Measurements from ENCODE around the gene KIAA2012. TPM values are rescaled to one million over a fixed set of nuclear protein-coding genes. Genes with fewer than 3 reads are reported as not detected.
A peak's percentile ranks its signal among the peaks of the same experiment; 100 is the strongest.

The KIAA2012 gene
- total RNA-seq, 1 experiment from 2014 or later: not detected

DNA sequence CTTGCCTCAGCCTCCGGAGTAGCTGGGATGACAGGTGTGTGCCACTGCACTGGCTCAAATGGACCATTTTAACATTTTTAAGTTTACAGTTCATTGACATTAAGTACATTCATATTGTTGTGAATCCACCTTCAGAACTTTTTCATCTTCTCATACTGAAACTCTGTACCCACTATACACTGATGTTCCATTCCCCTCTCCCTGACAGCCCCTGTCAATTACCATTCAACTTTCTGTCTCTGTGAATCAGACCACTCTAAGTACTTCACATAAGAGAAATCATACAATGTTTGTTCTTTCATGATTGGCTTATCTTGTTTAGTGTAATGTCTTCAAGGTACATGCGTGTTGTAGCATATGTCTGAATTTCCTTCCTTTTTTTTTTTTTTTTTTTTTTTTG is 1.9 kb upstream of the KIAA2012 start:
- ChIA-PET POLR2A (ENCODE audit: low non-redundant PET) (no interaction called here), CTCF (no interaction called here)
- BruUV-seq (replicated peaks): no TSS peak
- Histone ChIP-seq H3K27me3 (replicated peaks; ENCODE audit: insufficient read depth, low read depth, low read length, poor library complexity) (no peaks in the 10 kb centered on the region), H3K4me1 (ENCODE audit: insufficient read depth, low read length, poor library complexity, severe bottlenecking) (no peaks in the 10 kb centered on the region), H3K36me3 (ENCODE audit: insufficient read depth, low read length, poor library complexity, severe bottlenecking) (no peaks in the 10 kb centered on the region), H3K4me3 (ENCODE audit: low read depth, low read length, poor library complexity, severe bottlenecking) (no peak overlapping the region), H3K9me3 (ENCODE audit: low read depth, low read length, poor library complexity, severe bottlenecking) (no peaks in the 10 kb centered on the region), H3K27ac (ENCODE audit: low read depth, low read length, poor library complexity, severe bottlenecking) (no peak overlapping the region)
- TF ChIP-seq, protein P1, sequence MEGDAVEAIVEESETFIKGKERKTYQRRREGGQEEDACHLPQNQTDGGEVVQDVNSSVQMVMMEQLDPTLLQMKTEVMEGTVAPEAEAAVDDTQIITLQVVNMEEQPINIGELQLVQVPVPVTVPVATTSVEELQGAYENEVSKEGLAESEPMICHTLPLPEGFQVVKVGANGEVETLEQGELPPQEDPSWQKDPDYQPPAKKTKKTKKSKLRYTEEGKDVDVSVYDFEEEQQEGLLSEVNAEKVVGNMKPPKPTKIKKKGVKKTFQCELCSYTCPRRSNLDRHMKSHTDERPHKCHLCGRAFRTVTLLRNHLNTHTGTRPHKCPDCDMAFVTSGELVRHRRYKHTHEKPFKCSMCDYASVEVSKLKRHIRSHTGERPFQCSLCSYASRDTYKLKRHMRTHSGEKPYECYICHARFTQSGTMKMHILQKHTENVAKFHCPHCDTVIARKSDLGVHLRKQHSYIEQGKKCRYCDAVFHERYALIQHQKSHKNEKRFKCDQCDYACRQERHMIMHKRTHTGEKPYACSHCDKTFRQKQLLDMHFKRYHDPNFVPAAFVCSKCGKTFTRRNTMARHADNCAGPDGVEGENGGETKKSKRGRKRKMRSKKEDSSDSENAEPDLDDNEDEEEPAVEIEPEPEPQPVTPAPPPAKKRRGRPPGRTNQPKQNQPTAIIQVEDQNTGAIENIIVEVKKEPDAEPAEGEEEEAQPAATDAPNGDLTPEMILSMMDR (conservative IDR thresholded peaks at IDR 0.05; ENCODE audit: low read depth, low read length): no peak
- TF ChIP-seq EZH2 (IDR thresholded peaks at IDR 0.05; ENCODE audit: borderline replicate concordance, low read depth, low read length, poor library complexity, severe bottlenecking): no peak
- no peak for DNase-seq (ENCODE audit: low spot score)
- intact Hi-C loops (cut with micrococcal nuclease; ENCODE audit: unreplicated experiment): no loop called here

DNA sequence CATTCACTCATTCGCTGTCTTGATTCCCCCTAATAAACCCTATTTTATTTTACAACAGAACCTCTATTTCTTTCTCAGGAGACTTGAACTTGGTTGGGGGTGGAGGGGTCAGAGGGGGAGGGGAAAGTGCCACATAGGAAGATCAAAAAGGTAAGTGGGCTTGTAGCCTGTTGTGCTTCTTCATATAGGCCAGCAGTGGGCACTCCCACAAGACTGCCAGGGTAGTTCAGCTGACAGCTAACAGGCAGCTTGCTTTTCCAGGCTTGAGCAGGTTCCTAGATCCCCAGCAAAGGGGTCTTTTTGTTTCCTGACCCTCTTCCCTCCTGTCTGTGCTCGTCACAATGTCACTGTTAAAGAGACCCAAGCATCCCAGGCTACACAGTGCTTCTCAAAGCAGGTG is 829 bp upstream of the KIAA2012 start:
- peak; percentile 22 for DNase-seq (ENCODE audit: low spot score)
- Histone ChIP-seq H3K36me3 (ENCODE audit: insufficient read depth, low read length, poor library complexity, severe bottlenecking) (no peaks in the 10 kb centered on the region), H3K9me3 (ENCODE audit: low read depth, low read length, poor library complexity, severe bottlenecking) (no peaks in the 10 kb centered on the region), H3K4me3 (ENCODE audit: low read depth, low read length, poor library complexity, severe bottlenecking) (no peak overlapping the region), H3K27me3 (replicated peaks; ENCODE audit: insufficient read depth, low read depth, low read length, poor library complexity) (no peaks in the 10 kb centered on the region), H3K27ac (ENCODE audit: low read depth, low read length, poor library complexity, severe bottlenecking) (no peak overlapping the region), H3K4me1 (ENCODE audit: insufficient read depth, low read length, poor library complexity, severe bottlenecking) (no peaks in the 10 kb centered on the region)
- ChIA-PET POLR2A (ENCODE audit: low non-redundant PET) (no interaction called here), CTCF (no interaction called here)
- TF ChIP-seq EZH2 (IDR thresholded peaks at IDR 0.05; ENCODE audit: borderline replicate concordance, low read depth, low read length, poor library complexity, severe bottlenecking): no peak
- TF ChIP-seq, protein P1 (conservative IDR thresholded peaks at IDR 0.05; ENCODE audit: low read depth, low read length): peak; percentile 57
- BruUV-seq (replicated peaks): no TSS peak
- intact Hi-C loops (cut with micrococcal nuclease; ENCODE audit: unreplicated experiment): no loop called here

DNA sequence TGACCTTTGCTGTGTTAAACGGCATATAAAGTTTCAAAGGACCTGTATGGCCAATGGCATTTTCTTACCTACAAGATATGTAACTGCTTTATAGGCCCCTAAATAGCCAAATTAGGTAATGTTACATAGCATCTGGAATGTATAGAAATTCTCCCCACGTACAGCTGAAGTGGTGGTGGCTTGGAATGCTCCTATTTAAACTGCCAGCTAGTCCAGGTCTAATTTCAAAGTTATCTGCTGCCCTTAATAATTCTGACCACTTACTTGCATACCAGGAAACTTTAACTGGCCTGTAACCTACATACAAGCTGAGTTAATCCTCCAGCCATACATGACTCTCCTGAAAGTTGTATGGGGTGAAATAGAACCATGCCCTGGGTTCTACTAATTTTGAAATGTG is 1.3 kb downstream of the KIAA2012 start:
- Histone ChIP-seq H3K36me3 (ENCODE audit: insufficient read depth, low read length, poor library complexity, severe bottlenecking) (no peaks in the 10 kb centered on the region), H3K4me3 (ENCODE audit: low read depth, low read length, poor library complexity, severe bottlenecking) (no peak overlapping the region), H3K4me1 (ENCODE audit: insufficient read depth, low read length, poor library complexity, severe bottlenecking) (no peaks in the 10 kb centered on the region), H3K9me3 (ENCODE audit: low read depth, low read length, poor library complexity, severe bottlenecking) (no peaks in the 10 kb centered on the region), H3K27me3 (replicated peaks; ENCODE audit: insufficient read depth, low read depth, low read length, poor library complexity) (no peaks in the 10 kb centered on the region), H3K27ac (ENCODE audit: low read depth, low read length, poor library complexity, severe bottlenecking) (no peak overlapping the region)
- ChIA-PET POLR2A (ENCODE audit: low non-redundant PET) (no interaction called here), CTCF (no interaction called here)
- no peak for DNase-seq (ENCODE audit: low spot score)
- intact Hi-C loops (cut with micrococcal nuclease; ENCODE audit: unreplicated experiment): no loop called here
- BruUV-seq (replicated peaks): no TSS peak
- TF ChIP-seq, protein P1 (conservative IDR thresholded peaks at IDR 0.05; ENCODE audit: low read depth, low read length): no peak

Data from A673 (cell line).